ENCODE data around the gene CD40.
"Not testable (repeated sequence)": the region's sequence is repeated elsewhere in the genome, so short reads cannot be mapped to it uniquely, and the experiment has no call there.

Gene CD40

GRCh38 chr20:46088409-46089166 is 29.5 kb upstream of the CD40 start:
- peak overlapping the region; percentile 90 for H3K27ac Mint-ChIP-seq
- DNase-seq (no peak), ATAC-seq (no peak)
- H3K4me3 Mint-ChIP-seq, result peak overlapping the region; percentile 89 to 90
- H3K27me3 Mint-ChIP-seq, result no peaks in the 10 kb centered on the region
- peaks cover 56% of the 10 kb centered on the region for H3K4me1 Mint-ChIP-seq
- H3K9me3 Mint-ChIP-seq, result no peaks in the 10 kb centered on the region

DNA sequence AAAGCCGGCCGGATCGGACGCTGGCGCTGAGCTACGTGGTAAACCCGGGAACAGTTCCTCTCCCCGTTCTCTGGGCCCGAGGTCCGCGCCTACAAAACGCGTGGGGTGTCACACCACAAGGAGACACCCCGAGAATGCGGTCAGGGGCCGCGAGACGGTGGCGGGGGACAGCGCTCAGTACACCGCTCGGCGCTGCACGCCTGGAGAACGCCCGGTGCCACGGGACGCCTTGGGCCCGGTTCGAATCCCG is 29.0 kb upstream of the CD40 start:
- H3K4me1 Mint-ChIP-seq, result peaks cover 55% of the 10 kb centered on the region
- H3K27ac Mint-ChIP-seq, result peak overlapping the region; percentile 90 to 92
- peak overlapping the region; percentile 89 to 90 for H3K4me3 Mint-ChIP-seq
- peak; percentile 68 for ATAC-seq
- H3K9me3 Mint-ChIP-seq, result no peaks in the 10 kb centered on the region
- no peaks in the 10 kb centered on the region for H3K27me3 Mint-ChIP-seq
- no peak for DNase-seq

- Mint-ChIP-seq H3K4me3 (peak within 1 kb of the TSS; percentile 89 to 90), H3K27me3 (no peaks in the 10 kb centered on the region), H3K27ac (peak within 1 kb of the TSS; percentile 90 to 92), H3K4me1 (peaks cover 49% of the 10 kb centered on the region), H3K9me3 (no peaks in the 10 kb centered on the region)
- DNase-seq (peak; percentile 93 to 96), ATAC-seq (peak; percentile 91)
These were observed 28.4 kb upstream of the CD40 start, which contains the start of gene NCOA5 for GRCh38 chr20:46089417-46090388. Gene NCOA5 (minus strand): TSS chr20:46089962. CDS start chr20:46079424, 10,538 bp downstream.

DNA sequence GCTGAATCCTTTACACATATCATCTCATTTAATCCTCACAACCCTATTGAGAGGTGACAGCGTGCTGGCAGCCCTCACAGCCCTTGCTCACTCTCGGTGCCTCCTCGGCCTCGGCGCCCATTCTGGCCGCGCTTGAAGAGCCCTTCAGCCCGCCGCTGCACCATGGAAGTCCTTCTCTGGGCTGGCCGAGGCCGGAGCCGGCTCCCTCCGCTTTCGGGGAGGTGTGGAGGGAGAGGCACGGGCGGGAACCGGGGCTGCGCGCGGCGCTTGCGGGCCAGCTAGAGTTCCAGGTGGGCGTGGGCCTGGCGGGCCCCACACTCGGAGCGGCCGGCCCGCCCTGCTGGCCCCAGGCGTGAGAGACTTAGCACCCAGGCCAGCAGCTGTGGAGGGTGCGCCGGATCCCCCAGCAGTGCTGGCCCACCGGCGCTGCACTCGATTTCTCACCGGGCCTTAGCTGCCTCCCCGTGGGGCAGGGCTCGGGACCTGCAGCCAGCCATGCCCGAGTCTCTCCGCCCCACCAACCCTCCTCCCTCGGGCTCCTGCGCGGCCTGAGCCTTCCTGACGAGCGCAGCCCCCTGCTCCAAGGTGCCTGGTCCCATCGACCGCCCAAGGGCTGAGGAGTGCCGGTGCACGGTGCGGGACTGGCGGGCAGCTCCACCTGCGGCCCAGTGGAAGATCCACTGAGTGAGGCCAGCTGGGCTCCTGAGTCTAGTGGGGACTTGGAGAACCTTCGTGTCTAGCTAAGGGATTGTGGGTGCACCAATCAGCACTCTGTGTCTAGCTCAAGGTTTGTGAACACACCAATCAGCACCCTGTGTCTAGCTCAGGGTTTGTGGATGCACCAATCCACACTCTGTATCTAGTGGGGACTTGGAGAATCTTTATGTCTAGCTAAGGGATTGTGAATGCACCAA is 26.2 kb upstream of the CD40 start:
- not testable (repeated sequence) for H3K4me3 Mint-ChIP-seq, ATAC-seq, H3K27me3 Mint-ChIP-seq, H3K9me3 Mint-ChIP-seq, DNase-seq, H3K27ac Mint-ChIP-seq
- H3K4me1 Mint-ChIP-seq, result peaks cover 27% of the 10 kb centered on the region

- no peak for DNase-seq
- Mint-ChIP-seq H3K4me3 (no peak overlapping the region), H3K27ac (no peak overlapping the region), H3K27me3 (peaks cover 5% of the 10 kb centered on the region), H3K9me3 (no peaks in the 10 kb centered on the region), H3K4me1 (peaks cover 11% of the 10 kb centered on the region)
- ATAC-seq, result no peak
These were observed 24.6 kb upstream of the CD40 start for GRCh38 chr20:46093531-46093930.

DNA sequence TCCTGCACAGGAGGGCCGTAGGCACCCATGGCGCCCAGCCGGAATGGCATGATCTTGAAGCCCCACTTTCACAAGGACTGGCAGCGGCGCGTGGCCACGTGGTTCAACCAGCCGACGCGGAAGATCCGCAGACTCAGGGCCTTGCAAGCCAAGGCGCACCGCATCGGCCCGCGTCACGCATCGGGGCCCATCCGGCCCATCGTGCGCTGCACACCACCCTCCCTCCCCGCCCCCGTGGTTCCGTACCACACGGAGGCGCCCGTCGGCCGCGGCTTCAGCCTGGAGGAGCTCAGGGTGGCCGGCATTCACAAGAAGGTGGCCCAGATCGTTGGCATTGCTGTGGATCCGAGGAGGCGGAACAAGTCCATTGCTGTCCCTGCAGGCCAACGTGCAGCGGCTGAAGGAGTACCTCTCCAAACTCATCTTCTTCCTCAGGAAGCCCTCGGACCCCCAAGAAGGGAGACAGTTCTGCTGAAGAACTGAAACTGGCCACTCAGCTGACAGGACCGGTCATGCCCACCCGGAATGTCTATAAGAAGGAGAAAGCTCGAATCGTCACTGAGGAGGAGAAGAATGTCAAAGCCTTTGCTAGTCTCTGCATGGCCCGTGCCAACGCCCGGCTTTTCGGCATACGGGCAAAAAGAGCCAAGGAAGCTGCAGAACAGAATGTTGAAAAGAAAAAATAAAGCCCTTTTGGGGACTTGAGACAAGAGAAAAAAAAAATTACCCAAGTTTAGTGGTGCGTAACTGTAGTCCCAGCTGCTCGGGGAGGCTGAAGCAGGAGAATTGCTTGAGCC is 18.4 kb upstream of the CD40 start:
- Mint-ChIP-seq H3K27me3 (peaks cover 55% of the 10 kb centered on the region), H3K4me1 (no peaks in the 10 kb centered on the region), H3K27ac (no peak overlapping the region), H3K4me3 (no peak overlapping the region), H3K9me3 (no peaks in the 10 kb centered on the region)
- DNase-seq, result no peak
- peak; percentile 57 for ATAC-seq

GRCh38 chr20:46100444-46100843 is 17.7 kb upstream of the CD40 start:
- not testable (repeated sequence) for ATAC-seq, DNase-seq, H3K4me3 Mint-ChIP-seq, H3K9me3 Mint-ChIP-seq, H3K4me1 Mint-ChIP-seq, H3K27ac Mint-ChIP-seq
- H3K27me3 Mint-ChIP-seq, result peaks cover 62% of the 10 kb centered on the region

GRCh38 chr20:46100988-46101387 is 17.1 kb upstream of the CD40 start:
- no peak for ATAC-seq
- H3K9me3 Mint-ChIP-seq, result no peaks in the 10 kb centered on the region
- H3K27ac Mint-ChIP-seq, result no peak overlapping the region
- H3K27me3 Mint-ChIP-seq, result peaks cover 65% of the 10 kb centered on the region
- DNase-seq, result no peak
- no peaks in the 10 kb centered on the region for H3K4me1 Mint-ChIP-seq
- no peak overlapping the region for H3K4me3 Mint-ChIP-seq

GRCh38 chr20:46101957-46102356 is 16.2 kb upstream of the CD40 start:
- peaks cover 72% of the 10 kb centered on the region for H3K27me3 Mint-ChIP-seq
- DNase-seq, result no peak

GRCh38 chr20:46102940-46103339 is 15.2 kb upstream of the CD40 start:
- Mint-ChIP-seq H3K9me3 (no peaks in the 10 kb centered on the region), H3K4me1 (no peaks in the 10 kb centered on the region), H3K27ac (no peak overlapping the region), H3K27me3 (peaks cover 80% of the 10 kb centered on the region), H3K4me3 (no peak overlapping the region)
- ATAC-seq (no peak), DNase-seq (no peak)

More at GRCh38 chr20:46101957-46102356, 16.2 kb upstream of the CD40 start:
- H3K4me3 Mint-ChIP-seq, result no peak overlapping the region
- no peak overlapping the region for H3K27ac Mint-ChIP-seq
- ATAC-seq, result no peak
- H3K9me3 Mint-ChIP-seq, result no peaks in the 10 kb centered on the region
- no peaks in the 10 kb centered on the region for H3K4me1 Mint-ChIP-seq

DNA sequence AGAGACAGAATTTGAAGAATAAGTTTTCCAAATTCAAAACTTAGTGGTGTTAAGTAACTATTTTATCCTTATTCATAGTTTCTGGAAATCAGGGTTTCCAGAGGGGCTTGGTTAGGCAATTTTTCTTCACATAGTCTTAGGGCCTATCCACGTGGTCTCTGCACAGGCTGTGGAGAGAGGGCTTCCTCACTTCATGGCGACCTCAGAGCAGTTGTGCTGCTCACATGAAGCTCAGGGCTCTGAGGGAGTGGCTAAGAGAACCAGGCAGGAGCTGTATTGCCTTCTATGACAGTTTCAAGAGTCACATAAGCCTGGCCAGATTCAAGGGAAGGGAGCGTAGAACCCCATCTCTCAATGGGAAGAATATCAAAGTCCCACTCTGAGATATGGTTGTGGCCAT is 13.9 kb upstream of the CD40 start:
- peaks cover 82% of the 10 kb centered on the region for H3K27me3 Mint-ChIP-seq
- no peak overlapping the region for H3K27ac Mint-ChIP-seq
- ATAC-seq (no peak), DNase-seq (no peak)
- no peak overlapping the region for H3K4me3 Mint-ChIP-seq
- no peaks in the 10 kb centered on the region for H3K4me1 Mint-ChIP-seq
- H3K9me3 Mint-ChIP-seq, result no peaks in the 10 kb centered on the region

GRCh38 chr20:46107061-46107460 is 11.1 kb upstream of the CD40 start:
- peaks cover 57% of the 10 kb centered on the region for H3K27me3 Mint-ChIP-seq
- H3K27ac Mint-ChIP-seq, result no peak overlapping the region
- H3K4me1 Mint-ChIP-seq, result peaks cover 9% of the 10 kb centered on the region
- DNase-seq, result no peak
- H3K9me3 Mint-ChIP-seq, result no peaks in the 10 kb centered on the region
- ATAC-seq, result no peak
- H3K4me3 Mint-ChIP-seq, result no peak overlapping the region

DNA sequence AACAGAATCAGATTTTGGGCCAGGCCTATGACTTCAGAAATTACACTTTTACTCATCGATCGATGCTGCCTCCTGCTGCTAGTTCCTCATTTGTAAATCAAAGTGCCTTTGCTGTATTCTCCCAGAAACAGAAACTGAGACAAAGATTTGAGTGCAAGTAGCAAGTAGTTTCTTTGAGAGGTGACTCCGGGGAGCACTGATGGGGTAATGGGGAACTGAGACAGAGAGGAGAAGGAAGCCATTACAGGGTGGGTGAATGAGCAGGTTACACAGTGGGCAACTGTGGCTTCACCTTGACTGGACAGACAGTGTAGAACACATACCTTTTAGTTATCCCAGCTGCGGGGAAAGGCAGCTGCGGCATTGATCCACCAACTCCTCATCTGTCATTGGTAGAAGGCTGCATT is 9.7 kb upstream of the CD40 start:
- Mint-ChIP-seq H3K9me3 (no peaks in the 10 kb centered on the region), H3K27ac (no peak overlapping the region), H3K4me1 (peaks cover 9% of the 10 kb centered on the region), H3K27me3 (peaks cover 48% of the 10 kb centered on the region), H3K4me3 (no peak overlapping the region)
- ATAC-seq (no peak), DNase-seq (no peak)

GRCh38 chr20:46108976-46109375 is 9.1 kb upstream of the CD40 start:
- Mint-ChIP-seq H3K9me3 (no peaks in the 10 kb centered on the region), H3K4me3 (no peak overlapping the region), H3K27me3 (peaks cover 53% of the 10 kb centered on the region), H3K4me1 (peaks cover 9% of the 10 kb centered on the region), H3K27ac (no peak overlapping the region)
- DNase-seq, result no peak
- ATAC-seq, result no peak

Data from stimulated activated naive CD8-positive, alpha-beta T cell treated with anti-CD3 and anti-CD28 coated beads, Interleukin-15, amount 100 ng/mL, for 72 hours (primary cell).